ENCODE measurements around the gene ACTN3. TPM values are rescaled to one million over a fixed set of nuclear protein-coding genes. Genes with fewer than 3 reads are reported as not detected.

Gene ACTN3
- total and polyA plus RNA-seq, 3 experiments from 2014 or later = 0.31 to 0.33 TPM; not detected in 1

- H3K36me3 ChIP-seq (ENCODE audit: insufficient read depth, low read length) = no peaks in the 10 kb centered on the region
- no peak within 1 kb of the TSS for H3K27ac ChIP-seq (ENCODE audit: low read depth, low read length)
- peaks cover 5 to 11% of the 10 kb centered on the region in 2 donors for H3K27me3 Mint-ChIP-seq
- ChIA-PET POLR2A (interaction anchor here (0.7 to 2.5 kb wide), 7 partner anchors 22 to 158 kb away, joined by 3 to 12 read pairs (median 4); partner anchors contain the start of genes ACTN3, PELI3, RBM14 and RBM4B), CTCF (interaction anchor here (0.9 to 3.8 kb wide), 7 partner anchors 10 to 129 kb away, joined by 3 to 14 read pairs (median 5); partner anchors contain the start of genes ACTN3, CCDC87, CCS and RBM4B)
- DNase-seq = peak; percentile 46 to 81 (median 73)
- peak within 1 kb of the TSS; percentile 41 for H3K4me3 ChIP-seq (ENCODE audit: low read length)
- H3K4me1 Mint-ChIP-seq = peaks cover 4 to 15% (median 10%) of the 10 kb centered on the region in 3 donors
- peaks cover 9% of the 10 kb centered on the region for H3K4me1 ChIP-seq (ENCODE audit: insufficient read depth, low read length)
- peak within 1 kb of the TSS; percentile 45 to 83 (median 82) for H3K4me3 Mint-ChIP-seq
- peaks cover 0 to 5% (median 0%) of the 10 kb centered on the region in 3 donors for H3K36me3 Mint-ChIP-seq
- no peaks in the 10 kb centered on the region for H3K9me3 ChIP-seq (ENCODE audit: low read length)
- no peaks in the 10 kb centered on the region for H3K27me3 ChIP-seq (ENCODE audit: insufficient read depth, low read length, poor library complexity, severe bottlenecking)
- H3K9me3 Mint-ChIP-seq = no peaks in the 10 kb centered on the region
- H3K27ac Mint-ChIP-seq = peak within 1 kb of the TSS in 4 of 8 donors; percentile 54 to 90 (median 88)
These were observed 21.6 kb downstream of the ACTN3 start, which contains the start of gene CTSF for GRCh38 chr11:66568124-66568916. Gene CTSF, minus strand, starts transcription at chr11:66568606. Its CDS starts 120 bp downstream, at chr11:66568486.

- Histone ChIP-seq H3K9me3 (ENCODE audit: low read length) (no peaks in the 10 kb centered on the region), H3K4me3 (ENCODE audit: low read length) (no peak overlapping the region), H3K36me3 (ENCODE audit: insufficient read depth, low read length) (no peaks in the 10 kb centered on the region), H3K27me3 (ENCODE audit: insufficient read depth, low read length, poor library complexity, severe bottlenecking) (no peaks in the 10 kb centered on the region), H3K4me1 (ENCODE audit: insufficient read depth, low read length) (peaks cover 9% of the 10 kb centered on the region), H3K27ac (ENCODE audit: low read depth, low read length) (no peak overlapping the region)
- no peak for DNase-seq
- H3K9me3 Mint-ChIP-seq = no peaks in the 10 kb centered on the region
- peaks cover 0 to 5% (median 0%) of the 10 kb centered on the region in 3 donors for H3K36me3 Mint-ChIP-seq
- H3K27ac Mint-ChIP-seq = no peak overlapping the region
- H3K4me3 Mint-ChIP-seq = peak overlapping the region in 1 of 7 donors; percentile 80
- ChIA-PET CTCF (interaction anchor here (0.9 to 3.8 kb wide), 5 partner anchors 9 to 129 kb away, joined by 3 to 14 read pairs (median 8); partner anchors contain the start of genes CCDC87, CCS and RBM4B), POLR2A (interaction anchor here (0.7 to 2.5 kb wide), 5 partner anchors 23 to 103 kb away, joined by 3 to 12 read pairs (median 4); partner anchors contain the start of genes ACTN3, PELI3, RBM14 and ZDHHC24)
- H3K27me3 Mint-ChIP-seq = peaks cover 5 to 17% of the 10 kb centered on the region in 2 donors
- H3K4me1 Mint-ChIP-seq = peaks cover 4 to 15% (median 10%) of the 10 kb centered on the region in 3 donors
These were observed 22.4 kb downstream of the ACTN3 start for GRCh38 chr11:66569076-66569475.

DNA sequence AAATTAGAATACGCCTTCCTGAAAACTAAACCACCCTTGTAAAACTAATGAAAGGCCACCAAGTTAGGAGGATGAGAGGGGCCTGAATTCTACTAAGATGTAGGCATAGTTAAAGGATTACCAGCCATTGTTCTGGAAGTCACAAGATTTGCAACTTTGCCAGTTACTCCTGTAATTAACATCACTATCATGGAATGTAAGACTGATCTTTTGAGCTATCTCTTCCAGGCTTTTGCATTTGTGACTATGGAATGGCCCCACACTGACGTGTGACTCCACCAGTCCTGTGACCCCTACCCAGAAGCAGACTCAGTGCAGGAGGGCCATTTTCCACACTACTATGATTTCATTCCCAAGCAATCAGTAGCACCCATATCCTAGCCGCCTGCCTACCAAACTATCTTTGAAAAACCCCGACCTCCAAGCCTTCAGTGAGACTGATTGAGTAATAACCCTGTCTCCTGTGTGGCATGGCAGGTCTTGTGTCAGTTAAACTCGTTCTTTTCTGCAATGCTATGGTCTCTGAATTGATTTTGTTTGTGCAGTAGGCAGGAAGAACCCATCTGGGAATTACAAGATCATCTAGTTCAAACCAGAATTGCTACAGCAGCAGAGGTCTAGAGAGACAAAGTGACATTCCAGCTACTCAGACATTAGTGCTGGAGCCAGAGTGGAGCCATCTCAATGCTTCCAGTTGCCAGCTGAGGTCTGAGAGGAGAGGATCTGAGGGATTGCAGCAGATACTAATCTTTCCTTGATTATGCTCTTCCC, 23.6 kb downstream of the ACTN3 start:
- DNase-seq = no peak
- peak overlapping the region in 3 of 7 donors; percentile 6 to 40 (median 20) for H3K4me3 Mint-ChIP-seq
- no peaks in the 10 kb centered on the region for H3K9me3 Mint-ChIP-seq
- CTCF ChIA-PET = interaction anchor here (0.8 to 3.8 kb wide), 4 partner anchors 8 to 108 kb away, joined by 3 to 14 read pairs (median 10); partner anchors contain the start of gene RBM4B
- H3K4me1 Mint-ChIP-seq = peaks cover 4 to 15% (median 10%) of the 10 kb centered on the region in 3 donors
- peaks cover 6 to 26% of the 10 kb centered on the region in 2 donors for H3K27me3 Mint-ChIP-seq
- H3K4me3 ChIP-seq (ENCODE audit: low read length) = no peak overlapping the region
- H3K9me3 ChIP-seq (ENCODE audit: low read length) = no peaks in the 10 kb centered on the region
- no peak overlapping the region for H3K27ac Mint-ChIP-seq
- POLR2A ChIA-PET = no interaction called here
- no peak overlapping the region for H3K27ac ChIP-seq (ENCODE audit: low read depth, low read length)
- H3K36me3 ChIP-seq (ENCODE audit: insufficient read depth, low read length) = no peaks in the 10 kb centered on the region
- peaks cover 0 to 5% (median 0%) of the 10 kb centered on the region in 3 donors for H3K36me3 Mint-ChIP-seq
- no peaks in the 10 kb centered on the region for H3K27me3 ChIP-seq (ENCODE audit: insufficient read depth, low read length, poor library complexity, severe bottlenecking)
- H3K4me1 ChIP-seq (ENCODE audit: insufficient read depth, low read length) = peaks cover 9% of the 10 kb centered on the region

- Mint-ChIP-seq H3K27me3 (peaks cover 6 to 31% of the 10 kb centered on the region in 2 donors), H3K4me1 (peaks cover 4 to 15% (median 10%) of the 10 kb centered on the region in 3 donors), H3K9me3 (no peaks in the 10 kb centered on the region), H3K4me3 (peak overlapping the region in 1 of 7 donors; percentile 40), H3K27ac (no peak overlapping the region), H3K36me3 (peaks cover 0 to 2% (median 0%) of the 10 kb centered on the region in 3 donors)
- peaks cover 9% of the 10 kb centered on the region for H3K4me1 ChIP-seq (ENCODE audit: insufficient read depth, low read length)
- no peaks in the 10 kb centered on the region for H3K9me3 ChIP-seq (ENCODE audit: low read length)
- no peak overlapping the region for H3K4me3 ChIP-seq (ENCODE audit: low read length)
- no peaks in the 10 kb centered on the region for H3K36me3 ChIP-seq (ENCODE audit: insufficient read depth, low read length)
- no peaks in the 10 kb centered on the region for H3K27me3 ChIP-seq (ENCODE audit: insufficient read depth, low read length, poor library complexity, severe bottlenecking)
- ChIA-PET POLR2A (no interaction called here), CTCF (no interaction called here)
- no peak overlapping the region for H3K27ac ChIP-seq (ENCODE audit: low read depth, low read length)
- DNase-seq = no peak
These were observed 24.1 kb downstream of the ACTN3 start for GRCh38 chr11:66570850-66571180.

DNA sequence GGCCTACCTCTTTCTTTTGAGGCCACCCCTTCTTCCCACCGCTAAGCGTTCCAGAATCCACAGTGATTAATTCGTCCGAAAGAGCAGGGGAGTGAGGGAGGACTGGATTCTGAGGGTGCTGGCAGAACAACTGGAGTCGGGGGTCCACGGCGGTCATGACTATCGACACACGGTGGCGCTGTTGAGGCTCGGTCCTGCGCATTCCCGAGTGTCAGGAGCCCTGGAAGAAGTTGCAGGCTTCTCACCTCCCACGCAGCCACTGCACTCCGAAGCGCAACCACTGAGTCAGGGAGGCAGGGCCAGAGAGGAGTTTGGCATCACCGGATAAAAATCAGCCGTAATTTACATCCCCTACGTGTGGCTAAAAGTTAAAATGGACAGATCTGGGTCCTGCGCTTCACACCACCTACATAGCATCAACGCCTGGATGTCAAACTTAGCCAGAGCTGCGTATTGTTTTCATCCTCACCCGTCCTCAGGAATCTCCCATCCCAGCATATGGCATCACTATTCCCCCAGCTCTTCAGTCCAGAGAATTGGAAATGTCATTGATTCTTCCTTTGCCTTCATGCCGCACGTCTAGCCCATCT, 32.4 kb downstream of the ACTN3 start:
- DNase-seq = peak; percentile 63 to 85 (median 71)
- Mint-ChIP-seq H3K27me3 (peaks cover 2 to 23% of the 10 kb centered on the region in 2 donors), H3K36me3 (no peaks in the 10 kb centered on the region), H3K4me1 (peaks cover 9 to 11% (median 10%) of the 10 kb centered on the region in 3 donors), H3K27ac (peak overlapping the region in 3 of 8 donors; percentile 12 to 91 (median 17)), H3K4me3 (no peak overlapping the region), H3K9me3 (peaks cover 2 to 9% (median 4%) of the 10 kb centered on the region in 5 donors)
- ChIA-PET POLR2A (interaction anchor here (1.0 kb wide), 1 partner anchor 99 kb away, joined by 5 read pairs; the partner anchor contains the start of gene RBM4B), CTCF (interaction anchor here (0.8 to 6.4 kb wide), 18 partner anchors 10 to 170 kb away, joined by 3 to 135 read pairs (median 3); partner anchors contain the start of genes ACTN3, CCDC87, CCS and CTSF)
- Histone ChIP-seq H3K27ac (ENCODE audit: low read depth, low read length) (no peak overlapping the region), H3K27me3 (ENCODE audit: insufficient read depth, low read length, poor library complexity, severe bottlenecking) (no peaks in the 10 kb centered on the region), H3K36me3 (ENCODE audit: insufficient read depth, low read length) (no peaks in the 10 kb centered on the region), H3K9me3 (ENCODE audit: low read length) (no peaks in the 10 kb centered on the region), H3K4me1 (ENCODE audit: insufficient read depth, low read length) (peaks cover 3% of the 10 kb centered on the region), H3K4me3 (ENCODE audit: low read length) (no peak overlapping the region)

- Histone ChIP-seq H3K4me1 (ENCODE audit: insufficient read depth, low read length) (peaks cover 3% of the 10 kb centered on the region), H3K27ac (ENCODE audit: low read depth, low read length) (no peak overlapping the region), H3K36me3 (ENCODE audit: insufficient read depth, low read length) (no peaks in the 10 kb centered on the region), H3K4me3 (ENCODE audit: low read length) (no peak overlapping the region), H3K27me3 (ENCODE audit: insufficient read depth, low read length, poor library complexity, severe bottlenecking) (no peaks in the 10 kb centered on the region), H3K9me3 (ENCODE audit: low read length) (no peaks in the 10 kb centered on the region)
- no peak for DNase-seq
- peaks cover 9 to 11% (median 10%) of the 10 kb centered on the region in 3 donors for H3K4me1 Mint-ChIP-seq
- peaks cover 2 to 9% (median 4%) of the 10 kb centered on the region in 5 donors for H3K9me3 Mint-ChIP-seq
- no peaks in the 10 kb centered on the region for H3K36me3 Mint-ChIP-seq
- no peak overlapping the region for H3K27ac Mint-ChIP-seq
- ChIA-PET CTCF (interaction anchor here (1.1 to 6.4 kb wide), 4 partner anchors 11 to 173 kb away, joined by 3 to 135 read pairs (median 4); partner anchors contain the start of genes CCDC87 and RBM4B), POLR2A (interaction anchor here (1.5 kb wide), 1 partner anchor 97 kb away, joined by 7 read pairs; the partner anchor contains the start of gene RBM4B)
- H3K27me3 Mint-ChIP-seq = peaks cover 1 to 9% of the 10 kb centered on the region in 2 donors
- no peak overlapping the region for H3K4me3 Mint-ChIP-seq
These were observed 34.1 kb downstream of the ACTN3 start for GRCh38 chr11:66580803-66581202.

DNA sequence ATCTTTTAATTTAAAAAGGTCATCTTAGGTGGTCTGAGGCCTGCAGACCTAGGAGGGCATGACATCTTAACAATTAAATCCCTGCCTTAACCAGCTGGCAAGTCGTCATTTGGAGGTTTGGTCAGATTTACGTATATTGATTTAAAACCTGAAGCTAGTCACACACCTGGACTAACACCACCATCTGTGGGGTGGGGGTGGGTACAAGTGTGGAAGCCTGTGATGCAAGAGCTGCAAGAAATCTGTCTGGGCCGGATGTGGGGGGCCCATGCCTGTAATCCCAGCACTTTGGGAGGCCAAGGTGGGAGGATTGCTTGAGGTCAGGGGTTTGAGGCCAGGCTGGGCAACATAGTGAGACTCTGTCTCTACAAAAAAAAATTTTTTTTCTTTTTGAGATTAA, 34.6 kb downstream of the ACTN3 start:
- no peaks in the 10 kb centered on the region for H3K27me3 ChIP-seq (ENCODE audit: insufficient read depth, low read length, poor library complexity, severe bottlenecking)
- POLR2A ChIA-PET = interaction anchor here (0.5 to 1.5 kb wide), 2 partner anchors 96 to 115 kb away, joined by 4 to 7 read pairs; partner anchors contain the start of genes PELI3 and RBM4B
- peaks cover 9 to 11% (median 10%) of the 10 kb centered on the region in 3 donors for H3K4me1 Mint-ChIP-seq
- peaks cover 2 to 9% (median 4%) of the 10 kb centered on the region in 5 donors for H3K9me3 Mint-ChIP-seq
- DNase-seq = no peak
- no peaks in the 10 kb centered on the region for H3K36me3 ChIP-seq (ENCODE audit: insufficient read depth, low read length)
- no peak overlapping the region for H3K27ac ChIP-seq (ENCODE audit: low read depth, low read length)
- H3K27me3 Mint-ChIP-seq = peaks cover 1 to 6% of the 10 kb centered on the region in 2 donors
- no peak overlapping the region for H3K4me3 ChIP-seq (ENCODE audit: low read length)
- no peak overlapping the region for H3K27ac Mint-ChIP-seq
- no peaks in the 10 kb centered on the region for H3K9me3 ChIP-seq (ENCODE audit: low read length)
- no peak overlapping the region for H3K4me3 Mint-ChIP-seq
- H3K36me3 Mint-ChIP-seq = no peaks in the 10 kb centered on the region
- CTCF ChIA-PET = interaction anchor here (1.1 to 6.4 kb wide), 4 partner anchors 11 to 173 kb away, joined by 3 to 135 read pairs (median 4); partner anchors contain the start of genes CCDC87 and RBM4B
- peaks cover 3% of the 10 kb centered on the region for H3K4me1 ChIP-seq (ENCODE audit: insufficient read depth, low read length)
